Measurements from ENCODE around the gene ERCC4.

The ERCC4 gene

DNA sequence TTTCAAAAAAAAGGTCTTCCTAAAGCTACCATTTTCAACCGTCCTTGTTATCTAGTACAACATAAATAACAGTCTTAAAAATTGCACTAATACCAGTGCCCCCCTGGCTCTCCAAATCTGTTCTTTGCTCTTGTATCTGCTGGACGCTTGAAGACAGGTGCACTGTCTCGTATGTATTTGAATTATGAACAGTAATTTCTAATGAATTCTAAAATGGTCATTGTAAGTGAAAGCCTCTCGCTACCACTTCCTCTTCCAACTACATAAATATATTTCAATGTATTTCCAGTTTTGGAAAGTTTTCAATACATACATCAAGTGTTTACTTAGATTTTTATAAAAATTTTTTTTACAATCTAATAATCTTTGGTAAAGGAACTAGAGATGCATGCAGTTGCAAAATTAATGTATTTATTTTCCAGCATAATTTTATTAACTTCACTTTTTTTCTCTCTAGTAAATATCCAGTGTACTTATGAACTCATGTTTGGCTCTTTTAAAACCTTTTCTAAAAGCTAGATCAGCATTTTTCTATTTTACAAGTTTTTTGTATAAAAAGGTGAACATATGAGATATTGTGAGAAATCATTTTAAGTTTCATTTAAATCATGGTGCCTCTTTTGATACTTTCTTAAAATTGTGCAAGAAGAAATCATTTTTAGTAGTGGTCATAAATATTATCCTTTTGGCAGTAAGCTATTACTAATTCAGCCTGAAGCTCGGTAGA, 31.0 kb downstream of the ERCC4 start:
- H2BK12ac ChIP-seq (ENCODE audit: low read length) = no peak overlapping the region

DNA sequence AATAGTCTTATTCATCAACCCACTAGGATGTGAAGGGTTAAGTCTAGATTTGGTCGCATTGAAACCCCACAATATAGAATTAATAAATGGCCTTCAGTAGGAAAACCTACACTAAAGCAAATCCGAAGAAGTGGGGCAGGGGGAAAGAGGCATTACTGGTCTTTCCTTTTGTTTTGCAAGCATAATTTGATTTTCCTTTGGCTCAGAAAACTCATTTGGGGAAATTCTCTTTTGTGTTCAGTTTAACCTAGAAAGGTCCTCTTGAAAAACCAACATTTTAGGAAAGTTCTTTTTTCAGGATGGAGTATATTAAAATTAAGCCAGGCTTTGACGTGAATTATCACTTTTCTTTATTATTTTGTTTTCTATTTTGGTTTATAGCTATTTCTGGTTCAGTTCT, 31.7 kb downstream of the ERCC4 start:
- WGBS (ENCODE audit: extremely low coverage, insufficient coverage, insufficient read length) = no CpG with 5 or more reads among the region's 3 CpGs
- Histone ChIP-seq H2AK5ac (ENCODE audit: low read length) (no peak overlapping the region), H4K8ac (ENCODE audit: low read depth, low read length) (no peak overlapping the region), H3K9ac (ENCODE audit: low read length) (no peak overlapping the region), H3K9me3 (ENCODE audit: insufficient read depth, low read depth, low read length) (no peaks in the 10 kb centered on the region), H2BK120ac (ENCODE audit: insufficient read depth, low read length, poor library complexity) (no peak overlapping the region), H3K4me1 (ENCODE audit: control insufficient read depth in 1 of 2, insufficient read depth in 2 of 2, low read length in 2 of 2) (peaks cover 0 to 2% of the 10 kb centered on the region in 2 experiments), H2BK5ac (ENCODE audit: low read depth, low read length, poor library complexity) (no peak overlapping the region), H4K12ac (ENCODE audit: low read depth, low read length) (no peak overlapping the region), H3K23ac (ENCODE audit: low read length) (no peak overlapping the region), H2BK12ac (ENCODE audit: low read length) (no peak overlapping the region), H3K4me3 (ENCODE audit: low read depth, low read length) (no peak overlapping the region), H3K4ac (ENCODE audit: low read depth, low read length) (no peak overlapping the region), H3K27me3 (ENCODE audit: insufficient read depth, low read length) (no peaks in the 10 kb centered on the region), H3K27ac (ENCODE audit: low read depth, low read length) (no peak overlapping the region), H3K79me1 (ENCODE audit: low read length) (no peaks in the 10 kb centered on the region), H2AFZ (ENCODE audit: insufficient read depth, low read length, poor library complexity) (no peak overlapping the region), H3K4me2 (ENCODE audit: low read length) (no peak overlapping the region), H3K18ac (ENCODE audit: low read length) (no peak overlapping the region), H3K79me2 (ENCODE audit: control insufficient read depth, insufficient read depth, low read length, poor library complexity) (no peaks in the 10 kb centered on the region), H3K14ac (ENCODE audit: low read length) (no peak overlapping the region), H4K91ac (ENCODE audit: low read depth, low read length) (no peak overlapping the region), H3K36me3 (ENCODE audit: control insufficient read depth in 1 of 2, insufficient read depth in 2 of 2, low read length in 2 of 2) (peaks cover 7 to 12% of the 10 kb centered on the region in 2 experiments)
- no peak for DNase-seq

More for the DNA sequence above, 31.0 kb downstream of the ERCC4 start:
- H4K91ac ChIP-seq (ENCODE audit: low read depth, low read length) = no peak overlapping the region
- no peak overlapping the region for H4K8ac ChIP-seq (ENCODE audit: low read depth, low read length)
- H3K9me3 ChIP-seq (ENCODE audit: insufficient read depth, low read depth, low read length) = no peaks in the 10 kb centered on the region
- H3K9ac ChIP-seq (ENCODE audit: low read length) = no peak overlapping the region
- H3K23ac ChIP-seq (ENCODE audit: low read length) = no peak overlapping the region
- H3K18ac ChIP-seq (ENCODE audit: low read length) = no peak overlapping the region
- no peak overlapping the region for H3K27ac ChIP-seq (ENCODE audit: low read depth, low read length)
- H2BK5ac ChIP-seq (ENCODE audit: low read depth, low read length, poor library complexity) = no peak overlapping the region
- H3K4me2 ChIP-seq (ENCODE audit: low read length) = no peak overlapping the region
- H3K4me1 ChIP-seq (ENCODE audit: control insufficient read depth in 1 of 2, insufficient read depth in 2 of 2, low read length in 2 of 2) = no peaks in the 10 kb centered on the region
- no peak overlapping the region for H3K14ac ChIP-seq (ENCODE audit: low read length)
- no CpG with 5 or more reads among the region's 5 CpGs for WGBS (ENCODE audit: extremely low coverage, insufficient coverage, insufficient read length)
- H3K27me3 ChIP-seq (ENCODE audit: insufficient read depth, low read length) = no peaks in the 10 kb centered on the region
- H2AK5ac ChIP-seq (ENCODE audit: low read length) = no peak overlapping the region
- no peak overlapping the region for H3K4ac ChIP-seq (ENCODE audit: low read depth, low read length)
- DNase-seq = no peak
- no peak overlapping the region for H4K12ac ChIP-seq (ENCODE audit: low read depth, low read length)
- H3K4me3 ChIP-seq (ENCODE audit: low read depth, low read length) = no peak overlapping the region
- H3K36me3 ChIP-seq (ENCODE audit: control insufficient read depth in 1 of 2, insufficient read depth in 2 of 2, low read length in 2 of 2) = peaks cover 9 to 16% of the 10 kb centered on the region in 2 experiments
- no peaks in the 10 kb centered on the region for H3K79me2 ChIP-seq (ENCODE audit: control insufficient read depth, insufficient read depth, low read length, poor library complexity)
- H2AFZ ChIP-seq (ENCODE audit: insufficient read depth, low read length, poor library complexity) = no peak overlapping the region
- no peaks in the 10 kb centered on the region for H3K79me1 ChIP-seq (ENCODE audit: low read length)
- no peak overlapping the region for H2BK120ac ChIP-seq (ENCODE audit: insufficient read depth, low read length, poor library complexity)

DNA sequence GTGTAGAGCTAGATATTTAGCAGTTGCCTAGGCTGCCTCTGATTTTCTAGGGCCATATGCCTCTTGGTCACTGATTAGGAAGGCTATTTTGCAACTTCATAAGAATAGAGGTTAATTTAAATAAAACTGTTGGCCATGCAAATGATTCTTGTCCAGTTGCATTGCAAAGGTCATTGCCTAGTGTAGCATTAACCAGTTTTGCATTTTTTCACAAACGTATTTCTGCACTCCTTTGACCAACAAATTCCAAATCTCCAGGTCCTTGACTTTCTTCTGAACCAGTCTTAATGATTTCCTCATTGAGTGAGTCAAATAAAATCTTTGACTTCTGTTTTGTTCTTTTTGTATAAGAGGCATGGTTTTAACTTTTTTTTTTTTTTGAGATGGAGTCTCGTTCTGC, 33.5 kb downstream of the ERCC4 start:
- Histone ChIP-seq H3K27ac (ENCODE audit: low read depth, low read length) (no peak overlapping the region), H3K4ac (ENCODE audit: low read depth, low read length) (no peak overlapping the region), H4K91ac (ENCODE audit: low read depth, low read length) (no peak overlapping the region), H2AK5ac (ENCODE audit: low read length) (no peak overlapping the region), H3K36me3 (ENCODE audit: control insufficient read depth in 1 of 2, insufficient read depth in 2 of 2, low read length in 2 of 2) (peaks cover 2 to 3% of the 10 kb centered on the region in 2 experiments), H3K79me1 (ENCODE audit: low read length) (no peaks in the 10 kb centered on the region), H3K79me2 (ENCODE audit: control insufficient read depth, insufficient read depth, low read length, poor library complexity) (no peaks in the 10 kb centered on the region), H3K4me2 (ENCODE audit: low read length) (no peak overlapping the region), H2BK120ac (ENCODE audit: insufficient read depth, low read length, poor library complexity) (no peak overlapping the region), H4K8ac (ENCODE audit: low read depth, low read length) (no peak overlapping the region), H3K9ac (ENCODE audit: low read length) (no peak overlapping the region), H2BK12ac (ENCODE audit: low read length) (no peak overlapping the region), H4K12ac (ENCODE audit: low read depth, low read length) (no peak overlapping the region), H3K4me1 (ENCODE audit: control insufficient read depth in 1 of 2, insufficient read depth in 2 of 2, low read length in 2 of 2) (peaks cover 6 to 11% of the 10 kb centered on the region in 2 experiments), H2AFZ (ENCODE audit: insufficient read depth, low read length, poor library complexity) (no peak overlapping the region), H2BK5ac (ENCODE audit: low read depth, low read length, poor library complexity) (no peak overlapping the region), H3K18ac (ENCODE audit: low read length) (no peak overlapping the region), H3K23ac (ENCODE audit: low read length) (no peak overlapping the region), H3K9me3 (ENCODE audit: insufficient read depth, low read depth, low read length) (no peaks in the 10 kb centered on the region), H3K4me3 (ENCODE audit: low read depth, low read length) (no peak overlapping the region), H3K14ac (ENCODE audit: low read length) (no peak overlapping the region), H3K27me3 (ENCODE audit: insufficient read depth, low read length) (no peaks in the 10 kb centered on the region)
- WGBS (ENCODE audit: extremely low coverage, insufficient coverage, insufficient read length) = no CpG with 5 or more reads among the region's 2 CpGs
- DNase-seq = no peak

DNA sequence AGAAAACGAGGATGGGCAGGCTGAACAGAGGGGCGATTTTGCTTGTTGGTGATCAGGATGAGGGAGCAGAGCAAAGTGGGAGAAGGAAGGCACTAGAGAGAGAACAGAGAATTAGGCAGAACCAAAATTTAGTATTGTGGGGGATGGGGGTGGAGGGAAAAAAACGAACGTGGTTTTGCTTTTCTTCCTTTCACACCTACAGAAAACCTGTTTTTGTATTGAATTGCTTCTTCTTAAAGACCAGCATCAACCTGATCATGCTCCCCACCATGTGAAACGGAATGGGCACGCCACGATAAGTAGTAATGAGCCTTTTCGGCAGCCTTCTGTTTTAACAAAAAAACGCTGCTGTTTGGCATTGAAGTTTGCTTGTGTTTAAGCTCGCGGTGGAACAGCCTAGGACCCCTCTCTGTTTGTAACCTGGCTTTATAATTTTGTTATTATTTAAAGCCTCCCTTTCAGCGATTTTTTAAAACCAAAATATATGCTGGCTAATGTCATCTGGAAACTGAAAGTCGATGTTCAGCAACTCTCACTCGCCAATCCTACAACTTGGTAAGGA, 36.8 kb downstream of the ERCC4 start:
- H4K8ac ChIP-seq (ENCODE audit: low read depth, low read length) = no peak overlapping the region
- H4K91ac ChIP-seq (ENCODE audit: low read depth, low read length) = no peak overlapping the region
- H3K4me2 ChIP-seq (ENCODE audit: low read length) = no peak overlapping the region
- peak overlapping the region; percentile 43 for H3K14ac ChIP-seq (ENCODE audit: low read length)
- H2AK5ac ChIP-seq (ENCODE audit: low read length) = peak overlapping the region; percentile 88
- H2AFZ ChIP-seq (ENCODE audit: insufficient read depth, low read length, poor library complexity) = no peak overlapping the region
- no peak overlapping the region for H3K23ac ChIP-seq (ENCODE audit: low read length)
- no peak overlapping the region for H3K18ac ChIP-seq (ENCODE audit: low read length)
- no peaks in the 10 kb centered on the region for H3K27me3 ChIP-seq (ENCODE audit: insufficient read depth, low read length)
- H3K9me3 ChIP-seq (ENCODE audit: insufficient read depth, low read depth, low read length) = no peaks in the 10 kb centered on the region
- peak in 1 of 2 donors; percentile 12 for DNase-seq
- no peak overlapping the region for H3K9ac ChIP-seq (ENCODE audit: low read length)
- H3K4ac ChIP-seq (ENCODE audit: low read depth, low read length) = no peak overlapping the region
- no peak overlapping the region for H3K4me3 ChIP-seq (ENCODE audit: low read depth, low read length)
- H2BK12ac ChIP-seq (ENCODE audit: low read length) = peak overlapping the region; percentile 74
- H2BK120ac ChIP-seq (ENCODE audit: insufficient read depth, low read length, poor library complexity) = no peak overlapping the region
- no peaks in the 10 kb centered on the region for H3K79me2 ChIP-seq (ENCODE audit: control insufficient read depth, insufficient read depth, low read length, poor library complexity)
- H3K4me1 ChIP-seq (ENCODE audit: control insufficient read depth in 1 of 2, insufficient read depth in 2 of 2, low read length in 2 of 2) = peaks cover 6 to 11% of the 10 kb centered on the region in 2 experiments
- no peak overlapping the region for H3K27ac ChIP-seq (ENCODE audit: low read depth, low read length)
- no peaks in the 10 kb centered on the region for H3K79me1 ChIP-seq (ENCODE audit: low read length)
- H4K12ac ChIP-seq (ENCODE audit: low read depth, low read length) = peak overlapping the region; percentile 48
- H3K36me3 ChIP-seq (ENCODE audit: control insufficient read depth in 1 of 2, insufficient read depth in 2 of 2, low read length in 2 of 2) = no peaks in the 10 kb centered on the region
- WGBS (ENCODE audit: extremely low coverage, insufficient coverage, insufficient read length) = no CpG with 5 or more reads among the region's 14 CpGs
- H2BK5ac ChIP-seq (ENCODE audit: low read depth, low read length, poor library complexity) = no peak overlapping the region

Data from trophoblast cell (in vitro differentiated cells and primary cell).